Loucy (cell line): Measurements from ENCODE around the gene LMOD1.

Experiments
- H2AFZ ChIP-seq: fragments of 200-600 bp; sonication (generic); 2 replicates; pipeline ENCODE4 v1.6.0; 2016; ENCODE audit warnings: antibody characterized with exemption, mild to moderate bottlenecking, low read length, moderate library complexity
- H3F3A ChIP-seq: fragments of 200-600 bp; 2 replicates; pipeline ENCODE4 v1.6.0; 2016; ENCODE audit warnings: antibody characterized with exemption, low read depth, mild to moderate bottlenecking
- H3K27me3 ChIP-seq: fragments of 200-600 bp; sonication (generic); 2 replicates; pipeline ENCODE4 v1.6.1; 2014; ENCODE audit warnings: low read length, mild to moderate bottlenecking; ENCODE audit not compliant: insufficient read depth, poor library complexity, severe bottlenecking
- H3K36me3 ChIP-seq: fragments of 200-600 bp; sonication (generic); 2 replicates; pipeline ENCODE4 v1.6.1; 2016; ENCODE audit warnings: low read length; ENCODE audit not compliant: insufficient read depth
- H3K4me1 ChIP-seq: fragments of 200-600 bp; sonication (generic); 2 replicates; pipeline ENCODE4 v1.5.1; 2014; ENCODE audit warnings: low read length, mild to moderate bottlenecking; ENCODE audit not compliant: insufficient read depth, poor library complexity, severe bottlenecking
- H3K4me2 ChIP-seq: fragments of 200-600 bp; sonication (generic); 2 replicates; pipeline ENCODE4 v1.6.0; 2014; ENCODE audit warnings: antibody characterized with exemption, low read length, low read depth, mild to moderate bottlenecking; ENCODE audit not compliant: poor library complexity, severe bottlenecking
- H3K4me3 ChIP-seq: fragments of 200-600 bp; sonication (generic); 2 replicates; pipeline ENCODE4 v1.5.1; 2014; ENCODE audit warnings: low read length, mild to moderate bottlenecking, mixed read lengths; ENCODE audit not compliant: poor library complexity, severe bottlenecking
- H3K79me2 ChIP-seq: fragments of 200-600 bp; sonication (generic); 2 replicates; pipeline ENCODE4 v1.6.1; 2014; ENCODE audit warnings: low read length; ENCODE audit not compliant: insufficient read depth
- H3K9ac ChIP-seq: fragments of 200-600 bp; sonication (generic); 2 replicates; pipeline ENCODE4 v1.6.0; 2014; ENCODE audit warnings: mild to moderate bottlenecking, low read depth, low read length, moderate library complexity; ENCODE audit not compliant: poor library complexity, severe bottlenecking
- H3K9me2 ChIP-seq: fragments of 200-600 bp; sonication (generic); replicated peaks from 2 replicates; pipeline ENCODE4 v1.6.1; 2016; ENCODE audit warnings: low read depth, low read length, mixed read lengths
- H3K9me3 ChIP-seq: fragments of 200-600 bp; sonication (generic); 2 replicates; pipeline ENCODE4 v1.6.1; 2014; ENCODE audit warnings: mild to moderate bottlenecking, antibody characterized with exemption, low read length, low read depth; ENCODE audit not compliant: insufficient read depth
- H4K20me1 ChIP-seq: fragments of 200-600 bp; sonication (generic); 2 replicates; pipeline ENCODE4 v1.6.0; 2014; ENCODE audit warnings: antibody characterized with exemption, low read length, mild to moderate bottlenecking; ENCODE audit not compliant: insufficient read depth, poor library complexity, severe bottlenecking
- CTCF ChIP-seq: fragments of 200-600 bp; sonication (generic); conservative IDR thresholded peaks from 2 replicates; pipeline ENCODE4 v1.5.1; 2014; ENCODE audit warnings: mild to moderate bottlenecking, antibody characterized with exemption, low read length
- EZH2phosphoT487 ChIP-seq: fragments of 200-600 bp; IDR thresholded peaks from 2 replicates; pipeline ENCODE4 v1.6.1; 2018; ENCODE audit warnings: antibody characterized with exemption, mild to moderate bottlenecking, moderate library complexity, borderline replicate concordance

The LMOD1 gene

GRCh38 chr1:201988601-201989000, 42.3 kb upstream of the LMOD1 start:
- peaks cover 44% of the 10 kb centered on the region for H3K79me2 ChIP-seq
- peaks cover 17% of the 10 kb centered on the region for H3K4me1 ChIP-seq
- TF ChIP-seq CTCF, result no peak
- no peak for TF ChIP-seq EZH2phosphoT487
- no peak overlapping the region for H2AFZ ChIP-seq
- no peaks in the 10 kb centered on the region for H3K27me3 ChIP-seq
- peaks cover 43% of the 10 kb centered on the region; the same call in 1 of the 2 replicates for H3K36me3 ChIP-seq
- H3K9ac ChIP-seq, result no peak overlapping the region
- H3K9me2 ChIP-seq, result no peaks in the 10 kb centered on the region
- no peak overlapping the region for H3K4me3 ChIP-seq
- no peaks in the 10 kb centered on the region for H3K9me3 ChIP-seq
- H3F3A ChIP-seq, result no peaks in the 10 kb centered on the region
- peaks cover 14% of the 10 kb centered on the region for H4K20me1 ChIP-seq
- H3K4me2 ChIP-seq, result no peak overlapping the region

- H3F3A ChIP-seq, result no peaks in the 10 kb centered on the region
- H3K79me2 ChIP-seq, result peaks cover 54% of the 10 kb centered on the region
- H3K9ac ChIP-seq, result no peak overlapping the region
- peak overlapping the region; percentile 73 for H3K4me2 ChIP-seq
- H3K4me1 ChIP-seq, result peaks cover 28% of the 10 kb centered on the region
- H3K9me2 ChIP-seq, result no peaks in the 10 kb centered on the region
- no peak for TF ChIP-seq EZH2phosphoT487
- TF ChIP-seq CTCF, result no peak
- peak overlapping the region; percentile 92 for H3K4me3 ChIP-seq
- peaks cover 19% of the 10 kb centered on the region for H4K20me1 ChIP-seq
- peaks cover 16% of the 10 kb centered on the region; the same call in 1 of the 2 replicates for H3K36me3 ChIP-seq
- no peak overlapping the region for H2AFZ ChIP-seq
- no peaks in the 10 kb centered on the region for H3K27me3 ChIP-seq
- H3K9me3 ChIP-seq, result no peaks in the 10 kb centered on the region
Observed at GRCh38 chr1:201985355-201985754, 39.0 kb upstream of the LMOD1 start.

GRCh38 chr1:201984446-201984845, 38.1 kb upstream of the LMOD1 start:
- peak overlapping the region; percentile 73 for H3K4me2 ChIP-seq
- peak overlapping the region; percentile 92 for H3K4me3 ChIP-seq

More at GRCh38 chr1:201984446-201984845, 38.1 kb upstream of the LMOD1 start:
- peaks cover 19% of the 10 kb centered on the region for H4K20me1 ChIP-seq
- H2AFZ ChIP-seq, result no peak overlapping the region
- peak overlapping the region; percentile 74 for H3K9ac ChIP-seq
- no peaks in the 10 kb centered on the region for H3K9me3 ChIP-seq
- H3K27me3 ChIP-seq, result no peaks in the 10 kb centered on the region
- no peaks in the 10 kb centered on the region for H3K9me2 ChIP-seq
- H3F3A ChIP-seq, result no peaks in the 10 kb centered on the region
- TF ChIP-seq EZH2phosphoT487 (no peak), CTCF (no peak)
- H3K36me3 ChIP-seq, result peaks cover 8% of the 10 kb centered on the region; the same call in 1 of the 2 replicates
- H3K4me1 ChIP-seq, result peaks cover 28% of the 10 kb centered on the region
- peaks cover 54% of the 10 kb centered on the region for H3K79me2 ChIP-seq
